Measurements from ENCODE around the gene THSD8.

DNA sequence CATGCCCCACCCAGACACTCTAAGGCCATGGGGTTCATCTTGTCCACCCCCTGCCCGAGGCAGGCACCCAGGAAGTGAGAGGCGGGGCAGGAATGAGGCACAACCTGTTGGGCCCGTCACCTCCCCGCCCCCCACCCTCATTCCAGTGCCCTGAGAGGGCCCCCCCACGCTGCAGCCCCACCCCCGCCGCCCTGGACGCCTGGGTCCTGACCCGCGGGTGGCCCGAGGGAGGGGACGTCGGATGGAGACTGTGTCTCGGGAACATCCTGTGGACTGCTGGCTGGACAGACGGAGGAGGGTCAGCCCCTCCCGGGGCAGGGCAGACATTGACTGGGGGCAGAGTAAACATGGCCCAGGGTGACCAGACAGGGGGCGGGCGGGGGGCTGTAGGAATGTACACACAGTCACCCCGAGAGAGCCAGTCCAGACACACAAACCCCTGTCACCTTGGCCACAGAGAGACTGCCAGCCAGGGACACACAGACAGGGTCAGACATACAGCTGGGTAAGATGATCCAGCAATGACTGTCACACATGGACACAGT is 17.9 kb upstream of the THSD8 start:
- TF ChIP-seq, protein P1, sequence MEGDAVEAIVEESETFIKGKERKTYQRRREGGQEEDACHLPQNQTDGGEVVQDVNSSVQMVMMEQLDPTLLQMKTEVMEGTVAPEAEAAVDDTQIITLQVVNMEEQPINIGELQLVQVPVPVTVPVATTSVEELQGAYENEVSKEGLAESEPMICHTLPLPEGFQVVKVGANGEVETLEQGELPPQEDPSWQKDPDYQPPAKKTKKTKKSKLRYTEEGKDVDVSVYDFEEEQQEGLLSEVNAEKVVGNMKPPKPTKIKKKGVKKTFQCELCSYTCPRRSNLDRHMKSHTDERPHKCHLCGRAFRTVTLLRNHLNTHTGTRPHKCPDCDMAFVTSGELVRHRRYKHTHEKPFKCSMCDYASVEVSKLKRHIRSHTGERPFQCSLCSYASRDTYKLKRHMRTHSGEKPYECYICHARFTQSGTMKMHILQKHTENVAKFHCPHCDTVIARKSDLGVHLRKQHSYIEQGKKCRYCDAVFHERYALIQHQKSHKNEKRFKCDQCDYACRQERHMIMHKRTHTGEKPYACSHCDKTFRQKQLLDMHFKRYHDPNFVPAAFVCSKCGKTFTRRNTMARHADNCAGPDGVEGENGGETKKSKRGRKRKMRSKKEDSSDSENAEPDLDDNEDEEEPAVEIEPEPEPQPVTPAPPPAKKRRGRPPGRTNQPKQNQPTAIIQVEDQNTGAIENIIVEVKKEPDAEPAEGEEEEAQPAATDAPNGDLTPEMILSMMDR (IDR thresholded peaks at IDR 0.05) = no peak
- TF ChIP-seq EZH2 (IDR thresholded peaks at IDR 0.05) = no peak
- no peak for TF ChIP-seq EZH2phosphoT487 (IDR thresholded peaks at IDR 0.05)
